Activated T-cell treated with anti-CD3 and anti-CD28 coated beads, Interleukin-2, amount 50 U/mL, for 24 hours (primary cell): Measurements from ENCODE around the gene APC2.
"Not testable (repeated sequence)": the region's sequence is repeated elsewhere in the genome, so short reads cannot be mapped to it uniquely, and the experiment has no call there.

ENCODE experiments used
- DNase-seq: peaks from one replicate; pipeline ENCODE4 v3.0.0-alpha.2; 2020
- H3K27ac Mint-ChIP-seq: 2 replicates; pipeline ENCODE4 v1.8.0; 2020; ENCODE audit warnings: mild to moderate bottlenecking, mixed read lengths
- H3K27me3 Mint-ChIP-seq: 2 replicates; pipeline ENCODE4 v1.8.0; 2020; ENCODE audit warnings: mixed read lengths
- H3K36me3 Mint-ChIP-seq: 2 replicates; pipeline ENCODE4 v1.8.0; 2020; ENCODE audit warnings: low read depth, mixed read lengths
- H3K4me1 Mint-ChIP-seq: 2 replicates; pipeline ENCODE4 v1.8.0; 2020; ENCODE audit warnings: low read depth, mixed read lengths
- H3K4me3 Mint-ChIP-seq: 2 replicates; pipeline ENCODE4 v1.8.0; 2020; ENCODE audit warnings: mild to moderate bottlenecking, moderate library complexity, mixed read lengths
- H3K9me3 Mint-ChIP-seq: 2 replicates; pipeline ENCODE4 v1.8.0; 2020; ENCODE audit warnings: mixed read lengths

APC2 gene

DNA sequence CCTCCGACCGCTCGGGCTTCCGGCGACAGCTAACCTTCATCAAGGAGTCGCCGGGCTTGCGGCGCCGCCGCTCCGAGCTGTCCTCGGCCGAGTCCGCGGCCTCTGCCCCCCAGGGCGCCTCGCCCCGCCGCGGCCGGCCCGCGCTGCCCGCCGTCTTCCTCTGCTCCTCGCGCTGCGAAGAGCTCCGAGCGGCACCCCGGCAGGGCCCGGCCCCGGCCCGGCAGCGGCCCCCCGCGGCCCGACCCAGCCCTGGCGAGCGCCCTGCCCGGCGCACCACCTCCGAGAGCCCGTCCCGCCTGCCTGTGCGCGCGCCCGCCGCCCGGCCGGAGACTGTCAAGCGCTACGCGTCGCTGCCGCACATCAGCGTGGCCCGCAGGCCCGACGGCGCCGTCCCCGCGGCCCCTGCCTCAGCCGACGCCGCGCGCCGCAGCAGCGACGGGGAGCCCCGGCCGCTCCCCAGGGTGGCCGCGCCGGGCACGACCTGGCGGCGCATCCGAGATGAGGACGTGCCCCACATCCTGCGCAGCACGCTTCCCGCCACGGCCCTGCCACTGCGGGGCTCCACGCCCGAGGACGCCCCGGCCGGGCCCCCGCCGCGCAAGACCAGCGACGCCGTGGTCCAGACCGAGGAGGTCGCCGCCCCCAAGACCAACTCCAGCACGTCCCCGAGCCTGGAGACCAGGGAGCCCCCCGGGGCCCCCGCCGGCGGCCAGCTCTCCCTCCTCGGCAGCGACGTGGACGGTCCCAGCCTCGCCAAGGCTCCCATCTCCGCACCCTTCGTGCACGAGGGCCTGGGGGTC, 19.5 kb downstream of the APC2 start:
- peaks cover 19% of the 10 kb centered on the region for H3K4me1 Mint-ChIP-seq
- peaks cover 4% of the 10 kb centered on the region for H3K36me3 Mint-ChIP-seq
- no peak overlapping the region for H3K27ac Mint-ChIP-seq
- peaks cover 13% of the 10 kb centered on the region for H3K27me3 Mint-ChIP-seq
- DNase-seq: peak; percentile 62
- no peak overlapping the region for H3K4me3 Mint-ChIP-seq
- H3K9me3 Mint-ChIP-seq: no peaks in the 10 kb centered on the region

DNA sequence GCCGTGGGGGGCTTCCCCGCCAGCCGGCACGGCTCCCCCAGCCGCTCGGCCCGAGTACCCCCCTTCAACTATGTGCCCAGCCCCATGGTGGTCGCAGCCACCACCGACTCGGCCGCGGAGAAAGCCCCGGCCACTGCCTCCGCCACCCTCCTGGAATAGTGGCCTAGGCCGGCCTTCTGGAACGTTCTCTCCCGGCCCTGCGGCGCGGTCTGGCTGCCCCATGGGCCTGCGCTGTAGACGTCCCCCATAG, 20.1 kb downstream of the APC2 start:
- Mint-ChIP-seq H3K27ac (peak overlapping the region; percentile 82), H3K27me3 (peaks cover 11% of the 10 kb centered on the region), H3K4me1 (peaks cover 19% of the 10 kb centered on the region), H3K9me3 (no peaks in the 10 kb centered on the region), H3K4me3 (peak overlapping the region; percentile 44), H3K36me3 (peaks cover 6% of the 10 kb centered on the region)
- no peak for DNase-seq

DNA sequence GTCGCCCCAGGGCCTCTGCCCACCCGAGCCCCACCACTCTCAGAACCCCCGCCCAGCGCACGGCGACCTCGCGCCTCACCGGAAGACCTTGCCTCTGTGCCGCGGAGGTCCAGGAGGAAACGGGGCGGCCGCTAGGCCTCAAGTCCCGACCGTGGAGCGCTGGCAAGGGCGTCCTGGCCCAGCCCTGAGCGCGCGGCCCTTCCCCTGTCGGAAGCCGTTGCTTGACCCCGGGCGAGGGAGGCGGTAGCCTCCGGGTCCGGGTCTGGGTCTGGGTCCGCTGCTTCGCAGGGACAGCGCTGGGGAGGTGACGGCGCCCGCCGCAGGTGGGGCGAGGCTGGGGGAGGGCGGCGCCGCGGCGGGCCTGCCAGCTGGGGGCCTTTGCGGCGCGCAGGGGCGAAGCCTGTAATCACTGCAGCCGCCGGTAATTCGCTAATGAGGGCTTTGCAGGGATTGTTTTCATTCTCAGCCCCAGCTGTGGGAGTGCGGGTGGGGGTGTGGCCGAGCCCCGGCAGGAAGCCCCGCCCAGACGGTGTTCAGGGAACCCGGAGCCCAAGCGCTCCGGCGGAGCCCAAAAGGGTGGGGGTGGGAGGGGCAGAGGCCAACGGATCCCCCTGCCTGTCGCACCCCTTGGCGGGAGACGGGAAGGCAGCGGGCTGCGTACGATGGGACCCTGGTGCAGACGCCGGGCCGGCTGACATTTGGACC, 20.5 kb downstream of the APC2 start:
- H3K36me3 Mint-ChIP-seq: peaks cover 11% of the 10 kb centered on the region
- peak overlapping the region; percentile 82 for H3K27ac Mint-ChIP-seq
- peak; percentile 84 for DNase-seq
- H3K4me1 Mint-ChIP-seq: peaks cover 19% of the 10 kb centered on the region
- H3K9me3 Mint-ChIP-seq: no peaks in the 10 kb centered on the region
- peak overlapping the region; percentile 46 for H3K4me3 Mint-ChIP-seq
- peaks cover 11% of the 10 kb centered on the region for H3K27me3 Mint-ChIP-seq

DNA sequence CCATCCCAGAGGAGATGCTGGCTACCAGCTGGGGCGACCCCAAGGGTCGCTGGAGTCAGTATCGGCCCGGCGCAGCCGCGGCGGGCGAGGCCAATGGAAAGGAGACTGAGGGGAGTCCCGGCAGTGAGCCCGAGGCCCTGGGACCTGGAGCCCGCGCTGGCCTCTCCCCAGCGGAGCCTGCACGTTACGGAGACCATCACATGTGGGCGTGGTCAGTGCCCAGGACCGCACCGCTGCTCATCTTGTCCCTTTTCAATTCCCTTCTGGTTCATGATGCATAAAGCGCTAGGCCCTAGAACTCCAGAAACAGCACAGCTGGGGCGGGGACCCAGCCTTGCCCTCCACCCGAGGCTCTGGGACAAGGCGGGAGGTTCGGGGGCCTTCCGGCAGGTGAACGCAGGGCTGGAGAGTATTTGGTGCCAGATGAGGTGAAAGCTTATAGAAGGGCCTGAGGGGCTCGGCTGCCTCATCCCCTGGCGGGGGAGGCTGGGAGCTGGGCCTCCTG, 21.1 kb downstream of the APC2 start:
- no peak overlapping the region for H3K27ac Mint-ChIP-seq
- peak overlapping the region; percentile 46 for H3K4me3 Mint-ChIP-seq
- peak; percentile 56 for DNase-seq
- H3K36me3 Mint-ChIP-seq: peaks cover 16% of the 10 kb centered on the region
- H3K27me3 Mint-ChIP-seq: peaks cover 11% of the 10 kb centered on the region
- H3K9me3 Mint-ChIP-seq: no peaks in the 10 kb centered on the region
- H3K4me1 Mint-ChIP-seq: peaks cover 23% of the 10 kb centered on the region

DNA sequence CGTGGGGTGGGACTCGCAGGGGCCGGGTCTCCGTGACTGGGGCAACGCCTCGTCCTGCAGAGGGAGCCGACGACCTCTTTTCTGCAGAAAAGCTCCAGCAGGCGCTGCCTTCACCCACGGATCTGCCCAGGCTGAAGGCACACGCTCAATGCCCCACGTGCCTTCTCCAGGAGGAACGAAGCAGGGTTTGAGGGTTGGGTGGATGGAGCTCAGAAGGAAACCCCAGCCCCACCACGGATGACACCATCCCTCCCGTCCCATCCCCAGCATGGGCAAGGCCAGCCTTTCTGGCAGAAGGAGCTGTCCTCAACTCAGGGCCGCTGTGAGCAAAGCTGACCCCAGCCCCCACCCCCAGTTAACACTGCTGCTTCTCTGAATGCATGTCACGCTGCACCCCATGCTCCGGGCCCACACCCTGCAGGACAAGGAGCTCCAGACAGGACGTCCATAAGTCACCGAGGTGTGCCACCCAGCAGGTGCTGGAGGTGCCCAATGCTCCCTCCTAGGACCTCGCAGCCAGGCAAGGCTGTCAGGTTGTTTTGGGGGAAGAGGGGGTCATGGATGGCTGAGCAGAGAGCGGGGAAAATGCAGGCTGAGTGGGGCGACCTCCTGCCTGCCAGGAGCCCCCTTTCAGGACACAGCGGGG, 21.7 kb downstream of the APC2 start:
- H3K36me3 Mint-ChIP-seq: peaks cover 22% of the 10 kb centered on the region
- H3K9me3 Mint-ChIP-seq: no peaks in the 10 kb centered on the region
- H3K4me3 Mint-ChIP-seq: peak overlapping the region; percentile 46
- no peak overlapping the region for H3K27ac Mint-ChIP-seq
- no peak for DNase-seq
- peaks cover 9% of the 10 kb centered on the region for H3K27me3 Mint-ChIP-seq
- H3K4me1 Mint-ChIP-seq: peaks cover 28% of the 10 kb centered on the region

DNA sequence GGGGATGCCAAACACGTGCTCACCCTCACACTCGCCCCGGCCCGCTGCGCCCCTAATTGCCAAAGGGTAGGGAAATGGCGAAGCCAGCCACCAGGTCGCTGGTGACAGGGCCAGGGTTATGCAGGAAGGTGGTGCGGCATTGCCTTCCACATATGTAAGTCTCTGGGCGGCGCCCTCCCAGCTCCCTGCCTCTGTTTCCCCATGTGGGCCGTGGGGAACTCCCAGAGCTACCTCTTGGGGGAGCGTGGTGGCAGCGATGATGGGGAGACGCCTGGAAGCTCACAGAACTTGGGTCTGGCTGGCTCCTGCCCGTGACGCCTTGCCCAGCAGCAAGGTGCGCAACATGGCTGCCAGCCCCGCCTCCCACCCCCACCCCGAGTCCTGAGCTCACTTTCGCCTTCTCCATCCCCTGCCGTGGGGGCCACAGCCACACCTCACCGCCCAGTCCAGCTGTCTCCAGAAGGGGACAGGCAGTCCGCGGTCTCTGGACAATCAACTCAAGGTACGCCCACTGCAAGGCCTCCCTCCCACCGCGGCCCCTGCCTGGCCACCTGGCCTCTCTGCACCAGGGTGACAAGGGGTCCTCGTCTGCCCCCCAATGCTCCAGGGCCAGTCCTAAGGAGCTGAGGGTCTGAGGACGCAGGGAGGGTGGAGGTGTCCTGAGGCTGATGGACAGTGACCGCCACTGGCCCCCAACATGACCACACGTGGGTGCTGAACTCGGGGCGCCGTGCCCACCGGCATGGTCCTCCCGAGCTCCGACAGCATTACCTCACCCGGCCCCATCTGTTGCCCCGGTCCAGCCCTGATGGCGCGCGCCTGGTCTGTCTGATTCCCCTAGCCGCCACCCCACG, 22.5 kb downstream of the APC2 start:
- Mint-ChIP-seq H3K4me1 (peaks cover 36% of the 10 kb centered on the region), H3K9me3 (no peaks in the 10 kb centered on the region), H3K4me3 (no peak overlapping the region), H3K27ac (no peak overlapping the region), H3K36me3 (peaks cover 30% of the 10 kb centered on the region), H3K27me3 (peaks cover 6% of the 10 kb centered on the region)
- DNase-seq: no peak

DNA sequence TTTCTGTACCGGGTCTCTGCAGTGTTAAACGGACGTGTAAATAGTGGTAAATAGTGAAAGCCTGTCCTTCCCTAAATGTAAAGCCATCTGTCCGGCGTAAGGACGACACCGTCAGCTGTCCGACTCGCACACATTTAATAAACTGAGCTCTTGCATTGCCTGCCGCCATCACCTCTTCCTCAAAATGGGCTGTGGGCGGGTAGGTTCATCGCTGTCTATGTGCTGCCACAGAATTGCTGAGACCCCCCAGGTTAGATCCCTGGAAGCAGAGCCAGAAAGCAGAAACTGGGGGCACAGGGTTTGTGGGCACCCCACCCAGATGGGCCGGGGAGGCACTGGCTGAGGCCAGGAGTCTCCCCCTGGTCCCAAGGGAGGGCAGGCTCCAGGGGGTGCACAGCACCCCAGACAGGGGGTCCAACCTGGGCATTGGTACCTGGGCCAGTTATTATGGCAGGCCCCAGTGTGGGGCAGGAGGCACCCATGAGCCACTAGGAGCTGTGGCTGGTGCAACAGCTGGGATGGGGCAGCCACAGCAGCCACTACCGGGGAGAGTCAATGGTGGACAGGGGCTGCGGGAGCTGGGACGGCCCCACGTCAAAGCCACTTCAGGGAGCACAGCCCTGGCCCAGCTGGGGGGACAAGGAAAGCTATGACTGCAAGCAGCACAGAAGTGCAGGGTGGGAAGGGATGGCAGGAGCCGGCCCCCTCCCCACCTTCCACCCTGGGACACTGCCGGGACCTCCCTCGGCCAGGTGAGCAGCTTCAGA, 23.3 kb downstream of the APC2 start:
- Mint-ChIP-seq H3K36me3 (peaks cover 33% of the 10 kb centered on the region), H3K27ac (no peak overlapping the region), H3K4me3 (no peak overlapping the region), H3K27me3 (peaks cover 4% of the 10 kb centered on the region), H3K4me1 (peaks cover 40% of the 10 kb centered on the region), H3K9me3 (no peaks in the 10 kb centered on the region)
- DNase-seq: no peak

DNA sequence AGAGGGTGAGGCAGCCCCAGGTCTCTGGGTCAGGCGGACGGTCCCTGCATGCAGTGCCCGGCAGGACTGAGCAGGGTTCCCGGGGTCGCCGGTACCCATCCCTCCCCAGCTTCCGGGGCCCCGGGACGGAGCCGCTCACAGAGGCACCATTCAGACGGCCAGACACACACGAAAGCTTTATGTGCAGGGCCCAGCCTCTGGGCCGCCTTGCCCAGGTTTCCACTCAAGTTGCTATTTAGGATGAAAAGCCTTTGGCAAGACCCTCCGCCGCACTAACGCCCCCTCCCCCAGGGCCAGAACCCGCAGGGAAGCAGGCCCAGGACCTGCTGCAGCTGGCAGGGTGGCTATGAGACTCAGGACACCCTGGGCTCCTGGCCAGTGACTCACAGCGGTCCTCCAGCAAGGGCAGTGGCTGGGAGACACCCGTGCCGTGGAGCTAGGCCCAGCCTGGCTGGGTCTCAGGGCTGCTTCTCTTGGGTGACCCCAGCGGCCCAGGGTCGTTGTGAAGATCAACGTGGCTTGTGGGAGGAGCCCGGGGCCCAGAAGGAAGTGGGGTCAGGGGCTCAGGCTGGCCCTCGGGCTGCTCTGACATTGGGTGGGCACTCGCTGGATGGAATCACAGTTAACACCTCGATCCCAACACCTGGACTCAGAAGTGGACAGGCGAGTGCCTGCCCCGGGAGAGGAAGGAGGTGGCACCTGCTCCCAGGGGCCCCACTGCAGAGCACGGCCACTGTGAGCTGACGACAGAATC, 24.3 kb downstream of the APC2 start:
- Mint-ChIP-seq H3K27me3 (peaks cover 3% of the 10 kb centered on the region), H3K36me3 (peaks cover 36% of the 10 kb centered on the region), H3K9me3 (no peaks in the 10 kb centered on the region), H3K27ac (no peak overlapping the region), H3K4me1 (peaks cover 43% of the 10 kb centered on the region), H3K4me3 (no peak overlapping the region)
- no peak for DNase-seq

DNA sequence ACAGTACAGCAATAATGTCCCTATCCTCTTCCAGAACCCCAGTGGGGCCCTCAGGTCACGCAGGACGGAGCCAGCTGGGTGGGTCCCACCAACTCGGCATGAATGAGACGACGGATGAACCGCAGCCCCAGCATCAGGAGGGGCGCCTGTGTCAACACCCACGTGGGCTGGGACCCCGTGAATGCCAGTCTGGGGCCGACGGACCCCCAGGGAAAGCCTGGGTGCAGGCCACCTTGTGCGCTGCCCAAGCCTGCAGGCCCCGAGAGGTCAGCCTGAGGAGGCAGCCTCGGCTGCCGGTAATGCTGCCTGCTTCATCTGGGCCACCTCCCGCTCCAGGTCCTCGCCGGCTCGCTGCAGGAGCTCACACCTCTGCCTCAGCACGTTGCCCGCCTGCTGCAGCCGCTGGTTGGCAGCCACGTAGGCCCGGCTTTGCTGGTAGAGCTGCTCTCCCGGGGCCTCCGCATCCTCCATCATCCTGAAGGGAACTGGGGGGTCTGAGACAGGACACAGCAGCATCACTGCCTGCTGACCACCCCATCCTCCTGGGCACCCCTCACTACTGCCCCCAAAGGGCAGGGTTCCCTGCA, 24.9 kb downstream of the APC2 start:
- Mint-ChIP-seq H3K36me3 (peaks cover 38% of the 10 kb centered on the region), H3K27me3 (peaks cover 3% of the 10 kb centered on the region), H3K4me1 (peaks cover 46% of the 10 kb centered on the region), H3K9me3 (no peaks in the 10 kb centered on the region), H3K27ac (no peak overlapping the region), H3K4me3 (no peak overlapping the region)
- DNase-seq: no peak

DNA sequence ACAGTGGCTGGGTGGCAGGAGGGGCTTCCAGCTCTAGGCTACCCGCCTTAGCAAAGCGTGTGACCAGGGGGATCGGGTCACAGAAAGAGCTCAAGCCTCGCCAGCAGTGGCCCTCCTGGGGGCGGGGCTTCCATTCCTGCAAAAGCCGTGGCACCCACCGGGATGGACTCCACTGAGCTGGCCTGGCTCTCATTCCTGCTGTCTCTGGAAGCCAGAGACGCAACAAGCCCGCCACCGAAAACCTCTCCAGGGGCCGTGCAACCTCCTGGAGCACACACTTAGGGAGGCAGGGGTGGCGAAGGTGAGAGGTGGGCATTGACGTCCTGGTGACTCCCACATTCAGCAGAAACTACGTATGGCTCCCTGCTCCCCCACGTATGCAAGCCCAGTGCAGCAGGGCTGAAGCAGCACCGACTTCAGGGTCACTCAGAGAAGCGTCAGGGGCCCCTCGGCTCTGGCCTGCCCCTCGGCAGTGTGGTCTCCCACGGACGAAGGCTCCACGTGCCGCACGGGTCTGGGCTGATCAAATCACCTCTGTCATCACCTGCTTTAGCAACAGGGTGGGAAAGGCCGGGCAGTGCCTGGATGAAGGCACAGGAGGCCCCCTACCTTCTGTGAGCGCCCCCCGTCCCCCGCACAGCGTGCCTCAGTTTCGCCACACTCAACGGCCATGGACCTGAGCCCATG, 26.0 kb downstream of the APC2 start:
- Mint-ChIP-seq H3K36me3 (peaks cover 38% of the 10 kb centered on the region), H3K27ac (no peak overlapping the region), H3K4me3 (no peak overlapping the region)

DNA sequence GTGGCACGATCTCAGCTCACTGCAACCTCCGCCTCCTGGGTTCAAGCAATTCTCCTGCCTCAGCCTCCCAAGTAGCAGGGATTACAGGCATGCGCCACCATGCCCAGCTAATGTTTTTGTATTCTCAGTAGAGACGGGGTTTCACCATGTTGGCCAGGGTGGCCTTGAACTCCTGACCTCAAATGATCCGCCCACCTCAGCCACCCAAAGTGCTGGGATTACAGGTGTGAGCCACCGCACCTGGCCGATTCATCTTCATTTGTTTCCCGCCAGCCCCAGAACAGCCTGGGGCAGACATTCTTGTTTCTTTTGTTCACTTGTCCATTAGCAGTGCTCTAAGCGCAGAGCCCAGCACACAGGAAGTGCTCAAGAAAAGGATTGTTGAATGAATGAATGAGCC, 27.1 kb downstream of the APC2 start:
- H3K27me3 Mint-ChIP-seq, H3K9me3 Mint-ChIP-seq, DNase-seq: not testable (repeated sequence)
- H3K4me1 Mint-ChIP-seq: peaks cover 33% of the 10 kb centered on the region
- peak overlapping the region; percentile 44 for H3K27ac Mint-ChIP-seq
- peak overlapping the region; percentile 51 for H3K4me3 Mint-ChIP-seq
- H3K36me3 Mint-ChIP-seq: peaks cover 38% of the 10 kb centered on the region

More for the DNA sequence above, 26.0 kb downstream of the APC2 start:
- Mint-ChIP-seq H3K4me1 (peaks cover 42% of the 10 kb centered on the region), H3K9me3 (no peaks in the 10 kb centered on the region), H3K27me3 (no peaks in the 10 kb centered on the region)
- no peak for DNase-seq

DNA sequence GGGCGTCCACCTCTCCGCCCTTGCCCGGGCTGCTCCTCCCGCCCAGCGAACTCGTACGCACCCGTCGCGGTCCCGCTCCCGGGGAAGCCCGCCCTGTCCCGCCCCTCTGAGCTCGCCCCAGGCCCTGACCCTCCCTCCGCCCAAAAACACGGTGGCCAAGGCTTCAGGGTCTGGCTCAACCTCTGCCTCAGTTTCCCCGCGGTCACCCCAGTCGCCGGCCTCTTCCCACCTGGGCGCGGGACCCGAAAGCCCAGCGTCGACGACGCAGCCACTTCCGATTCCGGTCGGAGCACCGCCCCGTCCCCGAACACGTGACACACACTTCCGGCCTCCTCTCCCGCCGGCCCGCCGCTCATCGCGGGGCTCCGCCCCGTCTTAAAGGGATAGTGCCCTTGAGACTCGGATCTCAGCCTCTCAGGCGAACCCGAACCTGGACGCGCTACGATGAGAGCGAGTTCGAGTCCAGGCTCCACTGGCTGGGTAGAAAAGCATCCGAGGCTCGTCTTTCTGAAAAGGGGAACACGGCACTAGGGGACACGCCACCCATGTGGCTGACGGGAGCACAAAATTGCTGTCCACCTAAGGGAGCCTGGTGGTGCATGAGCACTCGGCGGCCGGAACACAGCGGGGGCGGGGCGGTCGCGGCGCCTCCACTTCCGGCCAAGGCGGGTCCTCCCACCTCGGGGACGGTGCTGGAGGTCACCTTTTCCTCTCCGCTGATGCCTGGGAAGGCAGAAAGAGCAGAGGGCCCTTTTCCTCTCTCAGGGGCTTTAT, 29.2 kb downstream of the APC2 start, which contains the start of gene C19orf25:
TSS of gene C19orf25 (minus strand) at position 282 of the 774 bp plus-strand sequence. CDS start 312 bp downstream, outside the sequence.
- peak within 1 kb of the TSS; percentile 99 for H3K4me3 Mint-ChIP-seq
- peaks cover 36% of the 10 kb centered on the region for H3K36me3 Mint-ChIP-seq
- peak within 1 kb of the TSS; percentile 96 for H3K27ac Mint-ChIP-seq
- H3K4me1 Mint-ChIP-seq: peaks cover 29% of the 10 kb centered on the region
- no peaks in the 10 kb centered on the region for H3K9me3 Mint-ChIP-seq
- peak; percentile 95 for DNase-seq
- H3K27me3 Mint-ChIP-seq: no peaks in the 10 kb centered on the region
